GM21390 (cell line): ENCODE data around the gene TRIM41.
"Not testable (repeated sequence)": the region's sequence is repeated elsewhere in the genome, so short reads cannot be mapped to it uniquely, and the experiment has no call there.

ENCODE experiments used
- ATAC-seq: cut with Tn5 transposase; IDR thresholded peaks from one replicate; pipeline ENCODE4 v1.9.1; 2021; ENCODE audit not compliant: unreplicated experiment

Gene TRIM41

DNA sequence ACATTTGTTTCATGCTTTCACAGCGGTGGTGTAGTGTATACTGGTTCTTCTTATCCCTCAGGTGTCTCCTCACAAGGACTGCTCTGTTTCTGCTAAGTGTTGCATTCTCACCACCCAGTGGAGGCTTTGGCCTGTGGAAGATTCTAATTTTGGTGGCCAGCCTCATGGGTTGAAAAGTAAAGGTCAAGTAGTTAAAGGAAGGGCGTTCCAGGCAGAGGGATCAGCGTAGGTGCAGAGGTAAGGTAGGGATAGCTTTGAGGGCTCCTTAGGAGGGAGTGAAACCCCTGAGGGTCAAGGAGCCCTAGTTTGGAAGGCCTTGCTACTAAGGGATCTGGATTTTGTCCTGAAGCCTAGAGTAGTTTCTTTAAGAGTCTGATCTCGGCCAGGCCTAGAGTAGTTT is 25.2 kb downstream of the TRIM41 start:
- no peak for ATAC-seq

DNA sequence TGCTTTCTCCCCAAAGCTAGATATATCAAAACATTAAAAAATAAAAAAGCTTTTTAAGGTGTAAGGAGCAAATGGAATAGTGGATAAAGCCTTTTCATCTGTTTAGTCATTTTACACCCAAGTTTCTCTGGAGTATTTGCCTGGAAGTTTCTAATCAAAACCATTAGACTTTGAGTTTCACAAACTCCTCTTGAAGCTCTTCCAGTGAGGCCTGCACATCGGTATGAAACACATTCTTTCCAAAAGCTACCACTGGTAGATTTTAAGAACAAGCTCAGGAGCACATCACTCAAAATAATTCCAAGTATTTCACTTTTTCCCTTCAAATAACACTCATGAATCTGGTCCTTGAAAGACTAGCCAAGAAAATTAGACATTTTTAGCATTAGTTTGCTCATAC is 32.2 kb downstream of the TRIM41 start:
- ATAC-seq: no peak

GRCh38 chr5:181255836-181256578 is 32.9 kb downstream of the TRIM41 start:
- no peak for ATAC-seq

GRCh38 chr5:181258576-181258975 is 35.5 kb downstream of the TRIM41 start:
- ATAC-seq: no peak

DNA sequence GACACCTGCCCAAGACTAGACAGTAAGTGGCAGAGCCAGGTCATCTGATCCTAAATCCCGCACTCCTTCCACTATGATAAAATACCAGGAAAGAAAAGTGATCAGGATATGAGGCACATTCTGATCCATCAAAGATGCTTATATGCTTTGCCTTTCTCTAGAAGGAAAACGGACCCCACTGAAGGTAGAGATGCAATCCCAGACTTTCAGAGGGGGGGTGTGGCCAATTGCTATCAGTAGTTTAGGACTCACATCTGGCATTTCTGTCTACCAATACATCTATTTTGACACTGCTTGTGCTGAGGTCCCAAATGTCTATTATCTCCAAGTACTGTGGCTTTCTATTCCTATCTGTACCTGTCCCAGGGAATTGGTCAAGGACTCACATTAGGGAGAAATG is 36.2 kb downstream of the TRIM41 start:
- ATAC-seq: no peak

DNA sequence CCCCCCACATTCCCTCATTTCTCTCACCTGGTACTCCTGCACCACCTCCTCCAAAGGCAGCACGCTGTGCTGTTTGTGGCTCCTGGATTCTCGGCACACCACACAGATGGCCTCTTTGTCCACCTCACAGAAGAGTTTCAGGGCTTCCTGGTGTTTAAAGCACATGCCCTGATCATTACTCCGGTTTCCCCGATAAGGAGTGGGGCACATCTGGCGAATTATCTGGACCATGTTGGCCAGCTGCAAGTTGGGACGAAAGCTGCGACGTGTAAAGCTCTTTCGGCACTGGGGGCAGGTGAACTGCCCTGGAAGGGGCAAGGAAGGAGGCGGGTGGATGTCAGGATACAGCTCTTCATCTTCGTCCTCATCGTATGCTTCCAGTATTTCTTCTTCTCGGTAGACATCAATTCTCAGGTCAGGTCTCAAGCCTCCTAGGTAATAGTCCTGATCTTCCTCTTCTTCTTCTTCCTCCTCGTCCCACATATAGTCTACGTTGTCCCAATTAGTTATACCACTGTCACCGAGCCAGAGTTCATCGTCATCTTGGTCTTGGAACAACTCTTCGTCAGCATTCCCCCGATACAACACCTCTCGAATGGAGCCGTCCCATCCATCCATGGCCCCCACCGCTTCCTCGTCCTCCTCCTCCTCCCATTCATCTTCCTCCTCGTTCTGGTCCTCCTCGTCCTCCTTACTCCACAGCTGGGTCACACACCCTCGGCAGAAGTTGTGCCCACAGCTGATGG is 37.1 kb downstream of the TRIM41 start:
- ATAC-seq: no peak

- peak; percentile 82 for ATAC-seq
Observed at GRCh38 chr5:181260720-181261319, 37.7 kb downstream of the TRIM41 start, which contains the start of gene TRIM52. TRIM52 (minus strand) TSS chr5:181261143; CDS start chr5:181260813, 330 bp downstream.

- ATAC-seq: peak; percentile 50
Observed at GRCh38 chr5:181261320-181262049, 38.4 kb downstream of the TRIM41 start.

DNA sequence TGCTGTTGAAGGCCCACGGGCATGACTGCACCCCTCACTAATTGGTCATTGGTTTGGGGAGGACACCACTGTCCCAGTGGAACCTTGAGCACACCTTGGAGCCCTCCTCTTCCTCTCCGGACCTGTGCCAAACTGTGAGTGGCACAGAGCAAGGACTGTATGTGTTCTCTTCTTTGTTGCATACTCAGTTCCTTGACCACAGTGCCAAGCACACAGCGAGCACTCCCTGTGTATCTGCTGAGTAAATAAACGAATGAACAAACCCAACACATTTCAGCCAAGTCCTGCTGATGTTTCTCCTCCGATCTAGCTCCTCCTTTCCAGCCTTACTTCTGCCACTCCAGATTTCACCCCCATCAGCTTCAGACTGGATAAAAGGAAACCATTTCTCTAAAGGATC is 40.6 kb downstream of the TRIM41 start:
- no peak for ATAC-seq

DNA sequence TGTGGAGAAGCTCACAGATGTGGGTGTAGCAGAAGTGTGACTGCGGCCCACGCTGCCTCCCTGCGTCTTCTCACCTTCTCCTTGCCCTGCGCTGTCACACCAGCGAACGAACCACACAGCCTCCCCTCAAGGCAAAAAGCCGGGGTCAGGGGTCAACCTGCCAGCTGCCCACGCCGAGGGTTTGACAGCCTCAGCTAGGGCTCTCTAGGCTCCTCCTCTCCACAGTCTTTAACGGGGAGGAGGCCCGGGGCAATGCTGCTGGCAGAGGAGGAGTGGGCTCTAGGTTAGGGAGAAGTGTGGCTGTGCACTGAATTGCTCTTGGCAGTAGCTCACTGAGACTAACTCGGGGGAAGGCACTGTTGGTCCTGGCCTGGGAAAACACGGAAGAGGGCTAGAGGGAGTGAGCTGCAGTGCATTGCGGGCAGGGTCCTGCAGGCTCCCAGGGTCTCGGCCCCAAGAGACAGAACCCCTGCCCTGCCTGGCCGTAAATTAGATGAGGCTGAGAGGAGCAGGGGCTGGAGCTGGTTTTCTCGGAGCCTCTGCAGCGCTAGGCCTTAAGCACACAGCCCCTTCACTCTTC is 42.1 kb downstream of the TRIM41 start:
- ATAC-seq: no peak

GRCh38 chr5:181267291-181267904 is 44.3 kb downstream of the TRIM41 start:
- ATAC-seq: not testable (repeated sequence)

DNA sequence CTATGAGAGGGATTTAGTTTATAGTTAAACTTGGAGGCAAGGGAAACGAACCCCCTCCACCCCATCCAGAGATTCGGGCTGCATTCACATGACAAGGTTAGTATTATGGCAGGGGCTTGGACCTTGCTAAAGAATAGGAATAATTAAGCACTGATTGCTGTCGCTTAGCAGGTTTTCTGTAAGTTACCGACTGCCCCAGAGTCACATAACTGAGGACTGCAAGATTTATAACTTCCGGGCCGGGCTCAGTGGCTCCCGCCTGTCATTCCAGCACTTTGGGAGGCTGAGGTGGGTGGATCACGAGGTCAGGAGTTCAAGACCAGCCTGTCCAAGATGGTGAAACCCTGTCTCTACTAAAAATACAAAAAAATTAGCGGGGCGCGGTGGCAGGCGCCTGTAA is 44.8 kb downstream of the TRIM41 start:
- ATAC-seq: not testable (repeated sequence)

DNA sequence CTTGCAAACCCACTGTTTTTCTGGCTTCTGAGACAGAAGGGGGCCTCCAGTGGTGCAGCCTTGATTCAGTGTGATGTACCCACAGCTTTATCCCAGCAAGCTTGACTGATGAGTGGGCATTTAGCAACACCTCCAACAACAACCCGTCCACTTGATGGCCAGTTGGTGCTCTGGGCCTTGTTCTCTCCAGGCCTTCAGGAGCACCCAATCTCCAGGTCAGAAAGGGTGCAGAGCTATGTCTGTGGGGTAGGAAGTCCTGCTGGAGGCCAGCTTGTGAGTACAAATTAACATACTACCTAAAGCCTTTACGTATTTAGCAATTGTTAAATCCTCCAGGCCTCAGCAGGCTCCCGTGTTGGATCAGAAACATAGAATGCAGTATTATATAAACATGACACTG is 48.0 kb downstream of the TRIM41 start:
- no peak for ATAC-seq

DNA sequence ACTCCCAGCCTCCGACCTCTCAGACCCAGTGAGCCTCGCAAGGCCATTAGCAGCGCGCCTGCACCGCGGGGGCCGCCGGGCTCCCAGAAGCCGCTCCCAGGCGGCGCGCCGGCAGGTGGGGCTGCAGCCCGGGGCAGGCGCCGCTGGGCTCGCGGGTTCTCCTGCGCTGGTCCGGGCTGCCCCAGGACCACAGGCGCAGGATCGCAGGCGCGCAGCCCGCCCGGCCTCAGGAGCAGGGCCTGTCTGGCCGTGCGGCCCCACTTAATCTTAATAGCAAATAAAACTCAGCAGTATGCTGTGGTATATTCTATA is 50.3 kb downstream of the TRIM41 start:
- ATAC-seq: not testable (repeated sequence)

DNA sequence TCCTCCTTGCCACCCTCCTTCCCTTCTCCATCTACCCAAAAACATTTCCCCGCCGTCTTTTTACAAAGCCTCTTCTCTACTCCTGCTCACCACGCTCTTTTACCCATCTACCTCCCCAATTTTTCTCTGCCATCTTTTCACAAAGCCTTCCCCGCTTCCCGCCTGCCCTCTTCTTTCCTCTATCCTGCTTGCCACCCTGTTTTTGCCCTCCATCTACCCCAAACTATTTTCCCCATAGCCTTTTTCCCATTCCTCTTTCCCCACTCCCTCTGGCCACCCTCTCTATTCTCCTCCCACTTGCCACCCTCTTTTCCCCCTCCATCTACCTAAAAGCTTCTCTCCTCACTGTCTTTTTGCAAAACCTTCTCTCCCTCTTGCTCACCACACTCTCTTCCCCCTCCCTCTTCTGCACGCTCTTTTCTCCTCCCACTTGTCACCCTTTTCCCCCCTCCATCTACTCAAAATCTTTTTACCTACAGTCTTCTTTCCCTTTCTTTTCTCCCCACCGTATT is 57.2 kb downstream of the TRIM41 start:
- no peak for ATAC-seq

DNA sequence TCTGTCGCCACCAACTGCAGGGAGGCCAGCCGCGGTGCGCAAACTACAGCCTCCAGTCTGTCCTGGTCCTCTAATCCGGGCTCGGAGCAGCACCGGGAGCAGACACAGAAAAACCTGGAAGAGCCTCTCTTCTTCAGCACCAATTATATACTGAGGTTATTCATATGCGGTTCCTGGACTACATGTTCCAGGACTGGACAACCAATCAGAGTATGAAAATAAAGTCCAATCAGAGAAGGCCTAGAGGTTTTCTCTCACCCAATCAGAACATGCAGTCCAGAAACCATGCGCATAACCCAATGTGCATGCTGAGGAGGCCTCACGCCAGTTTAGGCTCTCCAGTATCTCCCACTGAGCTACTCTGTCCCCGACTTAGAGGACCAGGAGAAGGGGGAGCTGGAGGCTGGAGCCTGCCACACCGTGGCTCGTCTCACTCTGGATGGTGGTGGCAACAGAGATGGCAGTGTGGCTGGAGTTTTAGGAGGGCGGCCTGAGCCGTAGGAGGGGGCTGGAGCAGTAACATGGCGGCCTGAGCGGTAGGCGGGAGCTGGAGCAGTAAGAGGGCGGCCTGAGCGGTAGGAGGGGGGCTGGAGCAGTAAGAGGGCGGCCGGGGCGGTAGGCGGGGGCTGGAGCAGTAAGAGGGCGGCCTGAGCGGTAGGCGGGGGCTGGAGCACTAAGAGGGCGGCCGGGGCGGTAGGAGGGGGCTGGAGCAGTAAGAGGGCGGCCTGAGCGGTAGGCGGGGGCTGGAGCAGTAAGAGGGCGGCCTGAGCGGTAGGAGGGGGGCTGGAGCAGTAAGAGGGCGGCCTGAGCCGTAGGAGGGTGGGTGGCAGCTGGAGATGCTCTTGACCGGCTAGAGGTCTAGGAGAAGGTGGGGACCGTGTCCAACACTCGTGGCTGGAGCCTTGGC is 58.2 kb downstream of the TRIM41 start:
- no peak for ATAC-seq

GRCh38 chr5:181281984-181282316 is 58.9 kb downstream of the TRIM41 start:
- no peak for ATAC-seq

DNA sequence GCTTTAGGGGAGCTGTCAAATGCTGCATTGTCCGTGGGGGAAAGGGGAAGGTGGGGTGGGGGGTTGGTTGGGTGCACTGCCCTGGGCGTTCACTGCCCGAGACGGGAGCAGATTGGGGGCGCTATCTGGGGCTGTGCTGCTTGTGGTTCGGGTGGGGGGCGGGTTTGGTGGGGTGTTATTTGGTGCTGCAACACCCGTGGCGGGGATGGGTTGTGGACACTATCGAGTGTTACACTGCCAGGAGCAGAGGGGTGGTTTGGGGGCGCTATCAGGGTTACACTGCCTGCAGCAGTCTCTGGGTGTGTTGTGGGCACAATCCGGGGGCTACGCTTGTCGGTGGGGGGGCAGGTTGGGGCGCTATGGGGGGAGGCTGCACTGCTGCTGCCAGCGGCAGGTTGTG is 59.3 kb downstream of the TRIM41 start:
- not testable (repeated sequence) for ATAC-seq

GRCh38 chr5:181282874-181283273 is 59.8 kb downstream of the TRIM41 start:
- ATAC-seq: no peak

- ATAC-seq: no peak
Observed at GRCh38 chr5:181283347-181283746, 60.3 kb downstream of the TRIM41 start.
